HG02571 (cell line): ENCODE results near the gene GORAB.

ENCODE experiments used
- ATAC-seq: cut with Tn5 transposase; IDR thresholded peaks from one replicate; pipeline ENCODE4 v1.9.1; 2021; ENCODE audit warnings: mild to moderate bottlenecking, moderate library complexity; ENCODE audit not compliant: unreplicated experiment

GORAB gene

GRCh38 chr1:170587253-170587593 is 55.3 kb downstream of the GORAB start:
- ATAC-seq, result no peak

DNA sequence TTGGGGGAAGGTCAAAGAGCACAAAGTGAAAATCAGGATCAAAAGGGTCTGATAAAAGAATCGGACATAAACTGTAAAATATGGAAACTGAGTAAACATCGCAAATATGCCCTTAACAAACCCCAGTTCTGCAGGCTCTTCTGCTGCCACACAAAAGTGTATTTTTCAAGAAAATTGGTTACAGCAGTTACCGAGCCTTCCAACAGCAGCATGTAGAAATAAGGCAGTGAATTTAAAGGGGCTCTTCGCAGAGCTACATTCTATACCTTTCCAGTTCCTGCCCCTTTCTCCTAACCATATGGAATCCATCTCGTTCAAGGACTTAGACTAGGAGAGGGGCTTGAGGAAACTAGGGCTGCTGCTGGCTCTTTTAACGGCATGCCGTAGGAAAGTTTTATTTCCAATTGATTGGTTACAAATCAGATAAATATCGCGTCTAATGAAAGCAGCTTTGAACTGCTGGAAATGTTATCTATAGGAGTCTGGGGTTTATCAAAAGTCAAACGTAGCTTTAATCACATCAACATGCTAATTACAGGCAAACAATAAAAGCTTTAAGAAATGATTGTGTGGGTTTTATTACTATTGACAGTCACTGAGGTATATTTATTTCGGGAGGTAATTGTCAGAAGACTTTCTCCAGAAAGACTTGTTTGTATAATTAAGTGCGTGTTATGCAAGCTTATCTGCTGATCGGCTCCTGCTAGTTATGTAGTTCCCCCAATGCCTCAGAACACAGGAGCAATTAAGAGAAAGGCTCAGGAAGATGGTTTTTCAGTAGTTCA is 59.1 kb downstream of the GORAB start:
- no peak for ATAC-seq

DNA sequence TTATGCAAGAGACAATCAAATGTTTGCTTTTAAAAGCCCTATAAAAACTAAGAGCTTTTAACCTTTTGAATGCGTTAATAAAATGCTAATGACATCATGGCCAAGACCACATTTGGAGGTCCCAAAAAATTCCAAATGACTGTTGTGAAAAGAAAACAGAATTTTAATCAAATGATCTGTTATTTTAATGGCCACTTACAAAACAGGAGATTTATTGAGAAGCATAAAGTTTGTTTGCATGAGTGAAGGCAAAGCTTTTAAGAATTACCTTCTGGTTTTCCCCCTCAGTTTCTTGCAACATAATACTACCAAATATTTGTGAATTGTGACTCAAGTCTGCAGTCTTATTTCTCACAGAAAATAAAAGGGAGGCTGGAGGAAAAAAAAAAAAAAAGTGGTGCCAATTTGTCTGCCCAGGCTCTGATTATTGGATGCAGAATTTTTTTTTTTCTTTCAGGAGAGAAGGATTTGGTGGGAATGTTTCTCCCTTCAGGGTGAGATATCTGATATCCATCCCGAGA is 60.7 kb downstream of the GORAB start:
- ATAC-seq, result no peak

GRCh38 chr1:170593173-170594011 is 61.4 kb downstream of the GORAB start:
- ATAC-seq, result no peak

GRCh38 chr1:170594066-170594626 is 62.2 kb downstream of the GORAB start:
- no peak for ATAC-seq

DNA sequence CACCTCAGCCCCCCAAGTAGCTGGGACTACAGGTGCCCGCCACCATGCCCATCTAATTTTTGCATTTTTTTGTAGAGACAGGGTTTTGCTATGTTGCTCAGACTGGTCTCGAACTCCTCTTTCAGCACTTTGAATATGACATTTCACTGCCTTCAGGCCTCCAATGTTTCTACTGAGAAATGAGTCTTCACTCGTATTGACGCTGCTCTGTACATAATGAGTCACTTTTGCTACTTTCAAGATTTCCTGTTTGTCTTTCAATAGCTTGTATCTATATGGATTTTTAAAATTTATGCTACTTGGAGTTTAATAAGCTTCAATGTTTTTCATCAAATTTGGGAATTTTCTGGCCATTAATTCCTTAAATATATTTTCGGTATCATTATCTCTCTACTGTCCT is 64.7 kb downstream of the GORAB start:
- no peak for ATAC-seq

DNA sequence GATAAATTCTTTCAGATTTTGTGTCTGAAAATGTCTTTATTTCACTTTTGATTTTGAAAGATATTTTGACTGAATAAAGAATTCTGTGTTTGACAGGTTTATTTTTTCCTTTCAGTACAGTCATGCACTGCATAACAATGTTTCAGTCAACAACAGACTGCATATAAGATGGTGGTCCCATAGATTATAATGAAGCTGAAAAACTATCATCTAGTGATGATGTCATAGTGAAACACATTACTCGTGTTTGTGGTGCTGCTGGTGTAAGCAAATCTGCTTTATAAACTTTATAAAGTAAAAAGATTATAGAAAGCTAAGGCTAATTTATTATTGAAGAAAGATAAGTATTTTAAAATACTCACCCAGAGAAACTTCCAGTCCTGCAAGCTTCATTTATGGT is 66.7 kb downstream of the GORAB start:
- ATAC-seq, result no peak

DNA sequence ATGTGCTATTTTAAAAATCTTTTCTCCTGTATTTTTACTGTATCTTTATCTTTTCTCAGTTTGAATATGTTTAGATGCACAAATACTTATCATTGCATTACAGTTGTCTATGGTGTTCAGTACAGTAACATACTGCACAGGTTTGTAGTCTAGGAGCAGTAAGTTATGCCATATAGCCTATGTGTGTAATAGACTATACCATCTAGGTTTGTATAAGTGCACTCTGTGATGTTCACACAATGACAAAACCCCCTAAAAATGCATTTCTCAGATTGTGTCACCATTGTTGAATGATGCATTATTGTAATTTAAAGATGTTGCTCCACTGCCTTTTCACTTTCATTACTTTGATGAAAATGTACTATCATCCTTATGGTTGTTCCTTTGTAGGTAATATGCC is 67.1 kb downstream of the GORAB start:
- no peak for ATAC-seq

- ATAC-seq, result no peak
These were observed 69.9 kb downstream of the GORAB start for GRCh38 chr1:170601866-170602265.
